NCI-H187 (cell line): ENCODE measurements around the gene PRDM11.
A peak's percentile ranks its signal among the peaks of the same experiment; 100 is the strongest.

ENCODE experiments used
- DNase-seq, 2 experiments: peaks; one replicate each; lab custom pipeline; 2025; lab: John Stamatoyannopoulos, UW

The PRDM11 gene

GRCh38 chr11:45263773-45264172 lies 117.3 kb downstream of the PRDM11 start:
- DNase-seq: no peak

- DNase-seq: no peak
These were observed 118.5 kb downstream of the PRDM11 start for GRCh38 chr11:45264839-45265515.

GRCh38 chr11:45265969-45266675 lies 119.7 kb downstream of the PRDM11 start:
- DNase-seq: no peak

GRCh38 chr11:45266676-45267020 lies 120.2 kb downstream of the PRDM11 start:
- DNase-seq: no peak

- DNase-seq: no peak
These were observed 120.6 kb downstream of the PRDM11 start for GRCh38 chr11:45267052-45267451.

DNA sequence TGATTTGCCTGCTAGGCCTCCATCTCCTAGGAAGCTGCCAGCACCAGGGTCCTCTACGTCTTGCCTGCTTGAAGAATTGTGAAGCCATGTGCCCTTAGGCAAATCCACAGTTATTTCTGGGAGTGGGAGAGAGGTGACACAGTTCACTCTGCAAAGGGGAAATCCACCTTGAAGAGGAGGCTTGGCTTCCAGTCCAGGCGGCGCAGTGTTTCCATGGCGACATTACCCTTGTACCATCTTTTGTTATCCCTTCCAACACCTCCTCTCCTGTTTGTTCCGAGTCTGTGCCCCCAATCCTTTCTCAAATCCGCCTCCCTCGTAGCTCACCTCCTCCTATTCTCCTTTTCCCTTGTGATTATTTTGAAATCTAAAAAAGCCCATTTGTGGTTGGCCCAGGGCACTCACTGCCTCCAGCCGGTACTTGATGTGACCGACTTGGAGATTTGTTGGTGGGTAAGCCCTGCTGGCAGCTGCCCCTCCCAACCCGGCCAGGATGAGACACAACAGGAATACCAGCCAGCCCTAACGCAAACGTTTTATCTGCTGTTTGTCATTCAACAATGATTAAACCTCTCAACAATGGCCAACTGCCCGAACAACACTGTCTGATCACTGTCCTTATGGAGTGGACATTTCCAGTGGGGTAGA lies 121.3 kb downstream of the PRDM11 start:
- no peak for DNase-seq

DNA sequence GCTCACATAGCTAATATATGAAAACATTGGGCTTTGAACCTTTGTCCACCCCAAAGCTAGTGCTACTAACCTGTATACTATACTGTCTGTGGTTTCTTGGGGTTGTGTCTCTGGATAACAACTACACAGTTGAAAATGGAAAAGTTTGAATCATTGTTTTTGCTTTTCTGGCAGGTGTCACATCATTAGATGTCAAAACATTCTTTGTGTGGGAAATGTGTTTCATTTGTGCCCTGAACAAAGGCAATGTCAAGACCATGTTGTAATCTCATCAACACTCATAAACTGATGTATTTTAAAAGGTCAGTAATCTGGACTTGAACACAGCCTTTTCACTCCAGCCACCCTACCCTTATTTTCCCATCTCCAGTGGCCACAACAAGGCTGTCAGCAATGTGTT lies 123.2 kb downstream of the PRDM11 start:
- DNase-seq: no peak

GRCh38 chr11:45270946-45271716 lies 124.7 kb downstream of the PRDM11 start:
- DNase-seq: no peak

DNA sequence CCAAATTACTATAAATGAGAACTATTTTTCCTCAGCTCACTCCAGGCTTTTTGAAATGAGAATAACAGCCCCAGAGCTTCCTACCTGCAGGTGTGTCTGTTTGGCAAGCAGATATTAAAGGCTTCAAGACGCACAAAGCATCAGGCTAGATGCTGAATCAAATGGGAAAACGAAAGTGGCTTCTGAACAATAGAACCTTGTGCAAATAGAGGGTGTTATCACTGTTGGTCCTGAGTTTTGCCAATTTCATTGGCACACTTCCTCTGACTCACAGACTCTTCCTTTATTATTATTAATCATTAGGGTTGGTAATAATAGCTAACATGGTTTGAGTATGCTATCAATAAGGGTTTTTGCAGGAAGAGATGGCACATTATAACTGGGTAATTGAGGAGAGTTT lies 126.3 kb downstream of the PRDM11 start:
- no peak for DNase-seq

DNA sequence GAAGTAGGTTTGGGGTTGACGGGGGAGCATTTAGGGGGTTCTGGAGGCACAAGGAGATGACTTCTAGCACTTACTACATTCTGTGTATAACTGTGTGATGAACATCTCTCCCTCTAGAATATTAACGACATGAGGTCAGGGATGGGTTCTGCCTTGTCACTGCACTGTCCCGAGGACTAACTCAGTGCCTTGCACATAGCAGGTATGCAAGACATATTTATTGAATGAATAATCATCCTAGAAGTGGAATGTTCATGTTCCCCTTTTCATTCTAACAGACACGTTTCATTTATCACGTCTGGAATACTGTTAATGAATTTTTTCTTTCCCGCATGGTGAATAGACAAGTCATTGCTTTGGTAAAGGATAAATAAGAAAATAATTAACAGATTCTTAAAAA lies 127.1 kb downstream of the PRDM11 start:
- DNase-seq: no peak

DNA sequence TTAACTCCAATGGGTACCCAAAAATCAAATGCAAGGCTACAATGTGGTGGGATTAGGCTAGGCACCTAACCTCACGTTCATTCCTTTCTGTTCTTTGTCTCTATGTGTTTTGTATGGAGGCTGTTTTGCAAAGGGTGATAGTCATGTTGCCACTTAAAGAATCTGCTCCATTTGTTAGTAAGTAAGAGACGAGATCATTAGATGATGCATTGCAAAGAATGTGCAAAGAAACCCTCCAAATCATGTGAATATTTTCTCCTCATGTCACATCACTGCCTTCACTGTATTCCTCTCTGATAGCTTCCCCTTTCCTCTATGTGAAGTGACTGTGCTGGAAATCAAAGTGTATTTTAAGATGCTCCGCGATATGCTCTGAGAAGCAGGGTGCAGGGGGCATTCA lies 127.8 kb downstream of the PRDM11 start:
- DNase-seq: no peak

GRCh38 chr11:45275828-45276227 lies 129.4 kb downstream of the PRDM11 start:
- DNase-seq: no peak

DNA sequence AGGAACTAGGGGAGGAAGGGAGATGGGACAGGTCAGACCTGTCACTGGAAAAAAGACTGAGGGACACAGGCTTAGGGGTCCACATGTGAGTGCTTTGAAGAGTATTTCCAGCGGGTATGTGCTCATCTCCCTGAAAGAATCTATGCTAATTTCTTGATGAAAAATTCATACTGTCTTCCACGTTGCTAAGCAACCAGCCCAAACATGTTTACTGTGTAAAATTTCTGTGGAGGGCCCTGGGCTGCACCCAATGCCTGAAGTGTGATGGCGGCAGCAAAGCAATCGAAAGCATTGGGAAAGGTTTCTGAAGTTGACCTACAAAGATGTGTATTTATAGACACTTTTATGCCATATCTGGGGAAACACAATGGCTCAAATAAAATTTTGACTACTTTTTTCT lies 132.3 kb downstream of the PRDM11 start:
- DNase-seq: no peak

DNA sequence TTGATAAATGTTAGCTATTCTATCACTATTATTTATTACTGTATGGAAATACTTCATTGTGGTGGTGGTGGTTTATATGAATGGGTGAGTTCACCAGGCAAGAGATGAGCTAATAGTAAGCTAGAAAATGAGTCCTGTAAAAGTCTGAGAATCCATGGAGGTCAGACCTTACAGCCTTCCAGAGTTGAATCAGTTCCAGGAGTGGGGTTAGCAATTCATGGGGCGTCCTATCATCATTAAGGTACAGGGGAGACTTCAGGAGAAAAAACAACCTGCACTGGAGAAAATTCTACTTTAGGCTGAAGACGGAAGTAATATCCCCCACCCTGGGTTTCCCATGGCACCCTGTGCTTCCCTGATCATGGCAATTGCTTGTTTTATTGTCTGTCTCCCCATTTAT lies 133.2 kb downstream of the PRDM11 start:
- DNase-seq: no peak

- peak in 1 of 2 experiments; percentile 36 for DNase-seq
These were observed 134.0 kb downstream of the PRDM11 start for GRCh38 chr11:45280449-45280848.

- DNase-seq: no peak
These were observed 135.6 kb downstream of the PRDM11 start for GRCh38 chr11:45282081-45282480.
